ENCODE measurements around the gene PCED1B. TPM values are rescaled to one million over a fixed set of nuclear protein-coding genes. Genes with fewer than 3 reads are reported as not detected.
"Not testable (repeated sequence)": the region's sequence is repeated elsewhere in the genome, so short reads cannot be mapped to it uniquely, and the experiment has no call there.

PCED1B gene
- total RNA-seq, 1 donor from 2014 or later: 0.67 TPM

DNA sequence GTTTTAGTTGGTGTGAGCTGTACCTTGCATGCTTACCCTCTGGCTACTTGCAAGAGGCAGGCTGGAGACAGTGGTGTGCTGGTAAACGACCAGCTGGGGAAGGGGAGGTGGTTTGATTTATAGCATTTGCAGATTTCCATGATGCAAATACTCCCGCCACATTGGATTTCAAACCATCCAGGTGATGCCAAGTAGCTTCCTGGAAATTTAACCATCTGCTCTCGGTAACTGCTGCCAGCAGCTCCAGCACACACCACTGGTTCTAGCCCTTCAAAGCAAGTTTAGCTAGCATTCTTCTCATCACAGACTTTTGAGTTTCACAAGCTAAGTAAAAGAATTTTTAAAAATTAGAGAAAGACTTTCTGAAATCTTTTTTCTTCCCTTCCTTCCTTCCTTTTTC, 104.8 kb downstream of the PCED1B start:
- DNase-seq (no peak), ATAC-seq (ENCODE audit: poor library complexity) (no peak)
- intact Hi-C loops (cut with DNase I): no loop called here

DNA sequence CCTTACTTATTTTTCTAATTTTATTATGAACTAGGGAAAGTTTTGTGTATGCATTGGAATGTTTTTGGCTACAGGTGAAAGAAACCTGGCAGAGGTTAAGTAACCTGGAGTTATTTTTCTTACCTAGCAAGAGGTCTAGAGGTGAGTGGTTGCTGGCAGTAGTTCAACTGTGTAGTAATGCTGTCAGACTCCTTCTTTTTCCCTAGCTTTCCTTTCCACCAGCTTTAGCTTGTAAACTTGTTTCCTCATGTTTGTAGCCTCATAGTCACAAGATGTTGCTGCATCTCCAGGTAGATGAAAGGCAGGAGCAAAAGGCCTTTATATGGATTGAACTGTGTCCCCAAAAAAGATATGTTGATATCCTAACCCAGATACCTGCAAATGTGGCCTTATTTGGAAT, 105.4 kb downstream of the PCED1B start:
- intact Hi-C loops (cut with DNase I): no loop called here
- ATAC-seq (ENCODE audit: poor library complexity) (no peak), DNase-seq (no peak)

DNA sequence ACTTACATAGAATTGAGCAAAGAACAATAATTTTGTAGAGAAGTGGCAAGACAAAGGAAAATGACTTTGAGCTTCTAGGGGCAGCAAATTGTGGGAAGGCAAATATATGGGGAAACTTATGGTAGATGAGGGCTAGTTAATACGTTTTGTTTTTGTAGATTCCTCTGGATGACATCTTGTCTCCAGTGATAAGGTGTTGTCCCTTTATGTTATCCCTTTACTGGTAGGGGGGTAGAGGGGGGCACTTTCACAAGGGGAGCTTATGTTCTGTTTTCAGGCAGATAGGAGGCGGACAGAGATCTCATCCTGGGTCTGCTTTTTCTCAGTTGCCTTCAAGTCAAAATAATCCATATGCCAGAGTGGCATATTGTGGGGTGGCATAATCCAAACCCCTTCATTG, 106.8 kb downstream of the PCED1B start:
- intact Hi-C loops (cut with DNase I): no loop called here
- DNase-seq: no peak
- no peak for ATAC-seq (ENCODE audit: poor library complexity)

DNA sequence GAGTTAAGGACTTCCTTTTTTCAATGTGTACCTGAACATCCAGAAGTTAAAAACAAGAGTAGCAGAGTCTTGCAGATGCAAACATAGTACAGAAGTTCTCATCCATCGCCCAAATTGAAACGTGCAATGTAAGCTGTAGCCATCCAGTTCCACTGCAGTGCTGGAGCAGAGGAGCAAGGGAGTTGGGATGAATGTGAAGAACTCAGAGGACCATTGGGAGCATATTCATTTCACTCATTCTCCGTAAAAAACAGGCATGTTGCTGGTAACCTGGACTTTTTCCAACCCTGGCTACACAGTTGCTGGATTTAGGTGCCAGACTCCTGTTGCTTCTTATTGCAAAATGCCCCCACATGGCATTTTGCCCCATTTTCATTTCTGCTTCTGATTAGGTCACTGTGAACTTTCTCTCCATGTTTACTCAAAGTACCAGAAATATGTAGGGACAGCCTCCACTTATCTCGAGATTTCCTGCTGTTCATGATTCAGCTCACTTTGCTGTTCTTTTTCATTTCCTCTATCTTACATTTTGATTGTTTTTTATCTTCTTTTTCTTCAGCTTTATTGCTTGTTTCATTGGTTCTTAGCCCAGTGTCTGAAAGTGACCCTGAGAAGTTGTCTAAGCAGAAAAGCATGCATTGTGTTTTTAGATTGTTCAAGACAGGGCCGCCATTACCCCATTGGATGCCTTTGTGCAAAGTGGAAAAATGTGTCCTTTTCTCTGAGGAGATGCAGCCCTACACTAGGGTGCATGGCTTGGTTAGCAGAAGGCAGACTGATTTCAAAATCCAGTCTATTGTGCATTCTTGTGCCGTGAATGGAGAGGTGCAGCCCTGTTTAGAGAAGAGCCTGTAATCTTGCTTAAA, 109.4 kb downstream of the PCED1B start:
- ATAC-seq (ENCODE audit: poor library complexity): peak; percentile 34
- intact Hi-C loops (cut with DNase I): no loop called here

DNA sequence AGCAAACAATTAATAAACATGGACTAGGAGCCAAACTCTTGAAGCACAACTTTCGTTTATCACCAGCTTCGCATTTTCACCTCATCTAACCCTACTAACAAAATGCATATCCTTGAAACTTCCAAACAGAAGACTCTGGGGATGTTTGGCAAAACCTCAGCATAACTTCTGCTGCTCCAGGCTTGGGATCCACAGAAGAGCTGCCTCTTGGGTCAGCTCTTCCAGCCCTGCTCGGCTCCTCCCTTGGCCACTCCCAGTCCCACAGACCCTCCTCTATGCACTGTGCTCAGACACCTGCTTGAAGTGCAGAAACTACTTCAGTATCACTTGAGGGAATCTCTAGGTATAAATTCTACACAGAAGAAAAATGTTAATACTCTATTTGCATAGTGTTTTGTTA, 110.3 kb downstream of the PCED1B start:
- ATAC-seq (ENCODE audit: poor library complexity): no peak
- DNase-seq: no peak
- intact Hi-C loops (cut with DNase I): no loop called here

More for the DNA sequence above, 109.4 kb downstream of the PCED1B start:
- no peak for DNase-seq

DNA sequence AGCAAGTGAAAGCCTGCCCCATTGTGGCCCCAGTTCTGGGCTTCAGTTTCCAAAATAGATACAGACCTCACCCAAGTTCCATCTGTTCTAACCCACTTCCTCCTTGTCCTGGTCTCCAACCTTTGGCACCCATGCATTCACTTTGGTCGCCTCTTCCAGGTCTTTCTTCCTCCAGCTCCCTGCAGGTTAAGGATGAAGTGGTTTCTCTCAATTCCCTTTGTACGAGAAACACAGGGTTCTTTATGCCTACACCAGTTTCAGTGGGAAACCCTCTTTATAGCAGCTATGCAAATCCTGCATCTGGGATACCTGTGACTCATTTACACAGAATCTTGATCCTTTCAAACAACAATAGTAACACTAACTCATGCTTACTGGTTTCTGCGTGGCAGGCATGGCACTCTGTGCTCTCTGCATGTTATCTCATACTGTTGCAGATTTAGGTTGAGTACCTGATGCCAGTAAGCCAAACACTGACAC, 110.9 kb downstream of the PCED1B start:
- ATAC-seq (ENCODE audit: poor library complexity) (no peak), DNase-seq (no peak)
- intact Hi-C loops (cut with DNase I): no loop called here

DNA sequence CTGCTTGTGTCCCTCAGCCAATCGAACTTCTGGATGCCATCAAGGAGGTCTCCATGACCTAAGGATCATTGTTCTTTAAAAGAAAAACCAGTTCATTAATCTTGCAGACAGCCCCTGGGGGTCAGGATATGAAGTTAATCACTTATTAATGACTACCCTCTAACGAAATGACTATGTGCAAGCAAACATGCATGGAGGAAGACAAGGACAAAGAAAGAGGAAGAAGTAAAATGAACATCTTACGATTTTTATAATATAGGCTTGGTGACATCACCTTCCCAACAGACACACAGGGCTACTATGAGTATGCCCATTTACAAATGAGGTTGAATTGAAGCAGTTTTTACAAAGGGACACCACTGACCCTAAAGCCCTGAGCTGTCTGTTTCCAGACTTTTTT, 111.5 kb downstream of the PCED1B start:
- DNase-seq (no peak), ATAC-seq (ENCODE audit: poor library complexity) (no peak)
- intact Hi-C loops (cut with DNase I): no loop called here

DNA sequence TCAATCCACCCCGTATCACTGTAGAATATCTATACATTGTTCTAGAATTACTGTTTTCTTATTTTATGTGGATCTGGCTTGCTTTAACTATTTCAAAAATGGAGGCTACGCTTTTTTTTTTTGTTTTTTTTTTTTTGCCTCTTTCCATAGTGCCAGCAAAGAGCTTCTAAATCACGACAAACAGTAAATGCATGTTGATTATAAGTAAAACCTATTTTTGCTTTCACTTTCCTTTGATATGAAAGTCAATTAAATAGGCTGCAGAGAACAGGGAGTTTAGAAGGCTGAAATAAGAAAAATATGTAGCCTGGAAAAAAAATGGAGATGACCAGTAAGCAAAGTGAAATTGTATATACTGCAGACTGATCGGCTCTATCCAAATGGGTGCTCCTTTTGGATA, 112.6 kb downstream of the PCED1B start:
- DNase-seq: no peak
- ATAC-seq (ENCODE audit: poor library complexity): no peak
- intact Hi-C loops (cut with DNase I): no loop called here

DNA sequence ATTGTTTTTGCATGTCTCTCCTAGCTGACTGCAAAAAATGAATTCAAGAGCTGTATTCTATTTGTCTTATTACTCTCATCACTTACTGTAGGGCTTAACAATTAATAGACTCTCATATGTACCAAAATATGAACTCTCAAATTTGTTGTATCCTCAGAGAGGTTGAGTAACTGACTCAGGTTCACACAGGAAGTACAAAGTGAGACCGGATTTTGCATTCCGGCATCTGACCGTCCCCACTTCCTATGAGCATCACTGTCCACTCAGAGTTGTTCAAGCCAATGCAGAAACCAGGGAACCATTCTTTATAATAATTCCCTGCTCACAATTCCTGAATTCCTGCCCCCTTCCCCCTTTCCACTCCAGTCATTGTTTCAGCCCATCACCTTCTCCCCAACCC, 113.6 kb downstream of the PCED1B start:
- no peak for DNase-seq
- ATAC-seq (ENCODE audit: poor library complexity): no peak
- intact Hi-C loops (cut with DNase I): no loop called here

DNA sequence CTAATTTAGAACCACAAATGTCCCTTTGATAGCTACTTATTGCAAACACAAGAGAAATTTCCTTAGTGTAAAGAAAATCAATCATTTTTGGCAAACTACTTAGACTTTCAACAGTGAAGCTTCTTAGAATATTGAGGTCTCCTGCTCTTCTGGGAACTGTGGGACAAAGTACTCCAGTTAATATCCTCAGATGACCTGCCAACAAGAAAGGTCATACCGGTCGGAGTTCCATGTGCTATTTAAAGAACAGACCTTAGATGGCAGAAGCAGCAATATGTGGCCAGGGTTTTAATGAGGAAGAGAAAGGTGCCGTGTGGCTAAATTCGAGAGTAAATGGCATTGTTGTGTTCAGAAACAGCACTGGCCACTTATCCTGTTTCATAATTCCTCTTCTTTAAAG, 115.1 kb downstream of the PCED1B start:
- DNase-seq (no peak), ATAC-seq (ENCODE audit: poor library complexity) (peak; percentile 85)
- intact Hi-C loops (cut with DNase I): no loop called here

DNA sequence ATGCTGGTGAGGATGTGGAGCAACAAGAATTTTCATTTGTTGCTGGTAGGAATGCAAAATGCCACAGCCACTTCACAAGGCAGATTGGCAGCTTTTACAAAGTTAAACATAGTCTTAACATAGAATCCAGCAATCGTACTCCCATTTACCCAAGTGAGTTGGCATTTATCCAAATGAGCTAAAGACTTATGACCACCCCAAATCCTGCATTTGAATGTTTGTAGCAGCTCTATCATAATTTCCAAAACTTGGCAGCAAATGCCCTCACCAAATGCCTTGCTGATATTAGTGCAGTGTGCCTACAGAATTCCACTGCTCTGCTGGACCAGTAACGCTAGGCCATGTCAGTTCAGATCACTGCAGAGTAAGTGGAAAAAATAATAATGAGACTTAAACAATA, 121.0 kb downstream of the PCED1B start:
- intact Hi-C loops (cut with DNase I): no loop called here
- DNase-seq: no peak
- no peak for ATAC-seq (ENCODE audit: poor library complexity)

DNA sequence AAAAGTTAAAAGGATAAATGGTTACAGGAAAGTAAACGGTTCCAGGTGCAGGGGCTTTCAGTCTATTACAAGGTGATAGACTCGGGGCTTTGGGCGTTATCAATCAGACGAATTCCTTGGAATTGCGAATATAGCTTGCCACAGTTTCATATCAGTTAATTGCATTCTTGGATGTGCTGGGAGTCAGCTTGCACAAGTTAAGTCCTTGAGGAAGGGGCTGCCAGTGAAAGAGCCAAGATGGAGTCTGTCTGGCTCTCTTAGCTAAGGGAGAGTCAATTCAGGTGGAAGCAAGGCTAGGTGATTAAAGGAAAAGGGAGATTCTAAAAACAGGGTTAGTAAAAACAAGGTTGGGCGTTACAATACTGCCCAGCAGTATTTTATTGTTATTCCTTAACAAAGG, 121.8 kb downstream of the PCED1B start:
- intact Hi-C loops (cut with DNase I); ATAC-seq (ENCODE audit: poor library complexity); DNase-seq: not testable (repeated sequence)

DNA sequence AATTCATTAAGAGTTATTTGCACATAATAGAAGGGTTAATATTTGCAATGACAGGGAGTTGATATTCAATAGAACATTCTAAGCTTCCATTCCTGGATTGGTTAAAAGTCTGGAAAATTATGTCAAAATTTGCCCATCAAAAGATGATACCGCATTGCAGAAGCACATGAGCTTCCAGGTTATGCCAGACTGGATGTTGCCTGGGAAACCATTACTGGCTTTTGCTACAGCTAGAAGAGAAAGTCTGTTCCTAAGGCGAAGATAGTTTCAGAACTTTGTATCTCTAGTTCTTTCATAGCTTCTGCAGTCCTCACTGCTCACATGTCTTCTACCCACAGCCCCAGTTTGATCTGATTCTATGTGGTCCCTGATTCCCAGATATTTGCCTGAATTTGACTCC, 122.8 kb downstream of the PCED1B start:
- ATAC-seq (ENCODE audit: poor library complexity) (no peak), DNase-seq (no peak)
- intact Hi-C loops (cut with DNase I): no loop called here

DNA sequence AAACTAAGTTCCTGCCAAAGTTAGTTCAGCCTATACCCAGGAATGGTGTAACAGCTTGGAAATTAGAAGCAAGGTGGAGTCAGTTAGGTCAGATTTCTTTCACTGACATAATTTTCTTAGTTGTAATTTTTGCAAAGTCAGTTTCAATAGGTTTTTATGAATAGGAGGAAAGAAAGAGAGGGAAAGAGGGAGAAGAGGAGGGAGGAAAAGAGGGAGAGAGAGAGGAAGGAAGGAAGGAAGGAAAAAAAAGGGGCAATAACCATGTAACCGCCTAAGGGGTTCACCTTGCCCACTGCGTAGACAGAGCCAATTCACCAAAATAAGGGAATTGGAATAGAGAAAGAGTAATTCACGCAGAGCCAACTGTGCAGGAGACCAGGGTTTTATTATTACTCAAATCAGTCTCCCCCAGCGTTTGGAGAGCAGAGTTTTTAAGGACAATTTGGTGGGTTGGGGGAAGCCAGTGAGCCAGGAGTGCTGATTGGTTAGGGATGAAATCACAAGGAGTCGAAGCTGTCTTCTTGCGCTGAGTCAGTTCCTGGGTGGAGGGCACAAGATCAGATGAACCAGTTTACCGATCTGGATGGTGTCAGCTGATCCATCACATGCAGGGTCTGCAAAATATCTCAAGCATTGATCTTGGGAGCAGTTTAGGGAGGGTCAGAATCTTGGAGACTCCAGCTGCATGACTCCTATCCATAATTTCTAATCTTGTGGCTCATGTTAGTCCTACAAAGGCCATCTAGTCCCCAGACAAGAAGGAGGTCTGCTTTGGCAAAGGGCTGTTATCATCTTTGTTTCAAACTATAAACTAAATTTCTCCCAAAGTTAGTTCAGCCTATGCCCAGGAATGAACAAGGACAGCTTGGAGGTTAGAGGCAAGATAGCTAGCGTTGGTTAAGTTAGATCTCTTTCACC, 126.4 kb downstream of the PCED1B start:
- DNase-seq: no peak
- intact Hi-C loops (cut with DNase I): no loop called here
- ATAC-seq (ENCODE audit: poor library complexity): no peak

DNA sequence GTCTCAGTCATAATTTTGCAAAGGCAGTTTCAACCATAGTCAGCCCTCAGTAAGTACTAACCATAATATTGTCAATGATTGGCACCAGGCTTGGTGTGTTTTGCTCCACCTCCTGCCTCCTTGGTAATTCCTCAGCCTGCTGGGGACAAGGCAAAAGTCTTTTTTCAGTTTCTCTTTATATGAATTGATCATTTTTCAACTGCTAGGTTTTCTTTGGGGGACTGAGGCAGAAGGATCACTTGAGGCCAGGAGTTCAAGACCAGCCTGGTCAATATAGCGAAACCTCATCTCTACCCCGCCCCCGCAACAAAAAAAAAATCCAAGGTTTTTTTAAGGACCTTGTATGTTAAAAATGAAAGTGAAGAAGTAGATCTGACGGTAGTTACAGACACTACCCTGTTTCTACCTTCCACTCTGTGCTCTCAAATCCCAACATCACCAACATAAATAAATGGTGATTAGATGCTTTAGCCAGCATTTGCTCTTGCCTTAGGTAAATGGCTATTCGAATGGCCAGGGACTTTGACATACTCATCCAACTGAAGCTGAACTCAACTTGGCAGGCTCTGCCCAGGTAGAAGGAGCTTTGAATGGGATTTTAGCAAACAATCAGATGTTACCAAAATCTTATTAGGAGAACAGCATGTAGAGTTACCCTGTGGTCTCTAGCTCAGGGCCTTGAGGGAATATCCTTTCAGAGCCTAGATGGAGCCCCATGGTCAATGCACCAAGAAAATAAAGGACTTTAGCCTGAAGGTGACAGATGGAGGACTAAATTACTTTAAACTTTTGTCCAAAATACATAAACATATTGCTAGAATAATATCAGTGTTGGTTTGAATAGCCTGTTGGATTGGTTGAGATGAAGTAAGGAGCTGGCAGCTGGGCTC, 127.3 kb downstream of the PCED1B start:
- DNase-seq (no peak), ATAC-seq (ENCODE audit: poor library complexity) (no peak)
- intact Hi-C loops (cut with DNase I): no loop called here

DNA sequence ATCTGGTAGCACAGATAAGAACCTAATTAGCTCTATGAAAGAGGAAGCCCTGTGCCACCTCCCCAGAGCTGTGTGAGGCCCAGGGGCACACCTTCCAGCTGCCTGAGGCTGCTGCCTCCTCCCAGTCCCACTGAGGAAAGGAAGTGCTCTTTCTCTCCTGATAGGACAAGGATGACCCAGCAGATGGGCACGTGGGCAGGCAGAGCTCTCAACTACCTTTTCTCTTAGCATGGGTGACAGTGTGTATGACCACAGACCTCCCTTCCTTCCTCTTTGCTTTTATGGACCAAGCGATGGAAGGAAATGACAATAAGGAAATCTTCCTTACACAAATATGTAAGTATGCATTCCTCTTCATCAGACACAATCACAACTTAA, 127.9 kb downstream of the PCED1B start:
- DNase-seq: no peak
- intact Hi-C loops (cut with DNase I): no loop called here

DNA sequence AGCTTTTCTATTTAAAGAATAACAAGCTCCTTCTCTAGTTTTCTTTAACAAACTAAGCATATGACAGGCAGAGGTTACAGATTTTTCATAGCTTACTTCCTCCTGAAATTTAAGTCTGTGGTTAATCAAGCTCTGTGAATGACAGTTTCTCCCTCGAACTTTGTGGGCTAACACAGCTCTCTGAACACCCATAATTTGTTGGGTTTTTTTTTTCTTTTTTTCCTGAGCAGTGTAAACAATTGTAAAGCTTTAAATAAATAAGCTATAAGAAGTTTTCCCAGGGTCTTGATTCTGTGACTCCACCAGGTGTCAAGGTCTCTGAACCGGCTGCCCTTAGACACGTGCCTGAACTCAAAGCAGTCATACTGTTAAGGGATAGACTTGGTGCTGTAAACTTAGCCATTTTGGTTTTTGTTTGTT, 128.4 kb downstream of the PCED1B start:
- ATAC-seq (ENCODE audit: poor library complexity): no peak

More for the DNA sequence above, 127.9 kb downstream of the PCED1B start:
- ATAC-seq (ENCODE audit: poor library complexity): peak; percentile 59

DNA sequence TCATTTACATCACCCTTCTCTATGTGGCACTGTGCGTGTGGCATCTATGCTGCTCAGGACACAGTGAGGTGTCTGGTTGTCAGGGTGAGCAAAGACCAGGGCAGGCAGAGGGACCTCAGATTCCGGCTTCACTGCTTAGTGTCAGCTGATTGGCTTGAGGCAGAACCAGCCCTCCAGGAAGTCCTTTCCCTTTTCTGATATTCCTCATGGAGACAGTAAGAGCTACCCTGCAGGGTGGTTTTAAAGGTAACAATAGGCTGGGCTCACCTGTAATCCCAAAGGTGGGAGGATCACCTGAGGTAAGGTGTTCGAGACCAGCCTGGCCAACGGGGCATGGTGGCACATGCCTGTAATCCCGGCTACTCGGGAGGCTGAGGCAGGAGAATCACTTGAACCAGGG, 129.6 kb downstream of the PCED1B start:
- DNase-seq: no peak
- intact Hi-C loops (cut with DNase I): no loop called here
- ATAC-seq (ENCODE audit: poor library complexity): no peak

More for the DNA sequence above, 128.4 kb downstream of the PCED1B start:
- intact Hi-C loops (cut with DNase I): no loop called here
- no peak for DNase-seq

DNA sequence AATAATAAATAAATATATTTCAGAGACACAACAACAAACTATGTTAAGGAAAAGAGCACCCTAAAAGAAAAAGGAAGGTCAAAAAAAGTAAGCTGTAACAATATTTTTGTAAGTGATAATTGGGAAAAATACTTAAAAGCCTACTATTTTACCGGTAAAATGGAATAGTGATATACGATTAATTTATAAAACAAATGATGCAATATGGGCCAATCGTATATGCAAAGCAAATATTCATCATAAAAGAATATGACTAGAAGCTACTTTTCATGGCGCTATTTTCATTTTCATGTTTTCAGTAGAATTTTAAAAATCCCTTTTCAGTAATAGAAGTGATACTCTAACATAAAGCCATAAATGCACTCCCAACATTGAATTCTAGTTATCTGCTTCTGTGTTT, 131.4 kb downstream of the PCED1B start:
- intact Hi-C loops (cut with DNase I): no loop called here
- DNase-seq: no peak
- ATAC-seq (ENCODE audit: poor library complexity): no peak
